CD4-positive, alpha-beta T cell treated with Interleukin-12 subunit alpha and Interleukin-12 subunit beta, for 1 hour (primary cell): ENCODE data around the gene MED27.

Experiments used
- DNase-seq: peaks from one replicate; pipeline ENCODE4 v3.0.0-alpha.2; 2020

The MED27 gene

GRCh38 chr9:131873891-131874440, 205.7 kb downstream of the MED27 start:
- DNase-seq, result no peak

- DNase-seq, result no peak
Observed at GRCh38 chr9:131873335-131873734, 206.3 kb downstream of the MED27 start.

GRCh38 chr9:131872702-131873101, 207.0 kb downstream of the MED27 start:
- no peak for DNase-seq

GRCh38 chr9:131872006-131872405, 207.7 kb downstream of the MED27 start:
- no peak for DNase-seq

- DNase-seq, result no peak
Observed at GRCh38 chr9:131870156-131870555, 209.5 kb downstream of the MED27 start.

GRCh38 chr9:131869348-131869747, 210.3 kb downstream of the MED27 start:
- no peak for DNase-seq

GRCh38 chr9:131868766-131869165, 210.9 kb downstream of the MED27 start:
- no peak for DNase-seq

- DNase-seq, result no peak
Observed at GRCh38 chr9:131867611-131868192, 212.0 kb downstream of the MED27 start.

GRCh38 chr9:131865446-131866195, 214.0 kb downstream of the MED27 start:
- no peak for DNase-seq

- DNase-seq, result no peak
Observed at GRCh38 chr9:131864531-131864930, 215.1 kb downstream of the MED27 start.

- DNase-seq, result no peak
Observed at GRCh38 chr9:131863306-131863896, 216.3 kb downstream of the MED27 start.

GRCh38 chr9:131862261-131862660, 217.4 kb downstream of the MED27 start:
- DNase-seq, result no peak

GRCh38 chr9:131860430-131860829, 219.2 kb downstream of the MED27 start:
- DNase-seq, result no peak

- no peak for DNase-seq
Observed at GRCh38 chr9:131858147-131858546, 221.5 kb downstream of the MED27 start.

- DNase-seq, result no peak
Observed at GRCh38 chr9:131856105-131856504, 223.6 kb downstream of the MED27 start.

GRCh38 chr9:131854896-131855613, 224.6 kb downstream of the MED27 start:
- DNase-seq, result no peak

GRCh38 chr9:131854334-131854733, 225.3 kb downstream of the MED27 start:
- DNase-seq, result no peak

- no peak for DNase-seq
Observed at GRCh38 chr9:131853434-131853833, 226.2 kb downstream of the MED27 start.

GRCh38 chr9:131851414-131851813, 228.3 kb downstream of the MED27 start:
- DNase-seq, result no peak

- DNase-seq, result no peak
Observed at GRCh38 chr9:131849391-131849790, 230.3 kb downstream of the MED27 start.

- no peak for DNase-seq
Observed at GRCh38 chr9:131848570-131849160, 231.0 kb downstream of the MED27 start.

- no peak for DNase-seq
Observed at GRCh38 chr9:131847665-131848354, 231.9 kb downstream of the MED27 start.
